KMS-11 (cell line): Measurements from ENCODE around the gene HLA-DPB1.
"Not testable (repeated sequence)": the region's sequence is repeated elsewhere in the genome, so short reads cannot be mapped to it uniquely, and the experiment has no call there.

Experiments
- H2AFZ ChIP-seq: fragments of 200-600 bp; sonication (generic); 2 replicates; pipeline ENCODE4 v1.6.1; 2016; ENCODE audit warnings: antibody characterized with exemption, mixed run types, low read depth
- H3K27ac ChIP-seq: fragments of 200-600 bp; sonication (generic); 2 replicates; pipeline ENCODE4 v1.6.1; 2016; ENCODE audit warnings: mild to moderate bottlenecking, mixed run types
- H3K27me3 ChIP-seq: fragments of 200-600 bp; sonication (generic); 2 replicates; pipeline ENCODE4 v1.6.1; 2017; ENCODE audit warnings: mild to moderate bottlenecking, low read depth, mixed run types, moderate library complexity; ENCODE audit not compliant: insufficient read depth
- H3K36me3 ChIP-seq: fragments of 200-600 bp; sonication (generic); 2 replicates; pipeline ENCODE4 v1.6.1; 2017; ENCODE audit warnings: mild to moderate bottlenecking, mixed run types; ENCODE audit not compliant: insufficient read depth
- H3K4me1 ChIP-seq: fragments of 200-600 bp; sonication (generic); 2 replicates; pipeline ENCODE4 v1.6.1; 2016; ENCODE audit warnings: mild to moderate bottlenecking, low read depth, mixed run types; ENCODE audit not compliant: poor library complexity, severe bottlenecking
- H3K4me2 ChIP-seq: fragments of 200-600 bp; sonication (generic); 2 replicates; pipeline ENCODE4 v1.7.0; 2016; ENCODE audit warnings: mild to moderate bottlenecking, mixed run types
- H3K4me3 ChIP-seq: fragments of 200-600 bp; sonication (generic); IDR thresholded peaks from 2 replicates; pipeline ENCODE4 v1.6.1; 2017; ENCODE audit warnings: low read depth, low read length, mixed read lengths; ENCODE audit not compliant: insufficient read depth
- H3K79me2 ChIP-seq: fragments of 200-600 bp; sonication (generic); 2 replicates; pipeline ENCODE4 v1.6.1; 2016; ENCODE audit warnings: low read depth, mixed run types; ENCODE audit not compliant: insufficient read depth
- H3K9ac ChIP-seq: fragments of 200-600 bp; sonication (generic); 2 replicates; pipeline ENCODE4 v1.6.1; 2016; ENCODE audit warnings: mild to moderate bottlenecking, mixed run types
- H4K20me1 ChIP-seq: fragments of 200-600 bp; sonication (generic); 2 replicates; pipeline ENCODE4 v1.6.1; 2016; ENCODE audit warnings: mild to moderate bottlenecking, mixed run types; ENCODE audit not compliant: insufficient read depth
- TF ChIP-seq, protein P1 (sequence below): fragments of 200-600 bp; sonication (generic); conservative IDR thresholded peaks from 2 replicates; pipeline ENCODE4 v1.6.1; 2017; ENCODE audit warnings: low read depth, mild to moderate bottlenecking, antibody characterized with exemption, low read length, moderate library complexity, mixed read lengths

Gene HLA-DPB1

GRCh38 chr6:33095681-33096080 is 19.9 kb downstream of the HLA-DPB1 start:
- TF ChIP-seq, protein P1, sequence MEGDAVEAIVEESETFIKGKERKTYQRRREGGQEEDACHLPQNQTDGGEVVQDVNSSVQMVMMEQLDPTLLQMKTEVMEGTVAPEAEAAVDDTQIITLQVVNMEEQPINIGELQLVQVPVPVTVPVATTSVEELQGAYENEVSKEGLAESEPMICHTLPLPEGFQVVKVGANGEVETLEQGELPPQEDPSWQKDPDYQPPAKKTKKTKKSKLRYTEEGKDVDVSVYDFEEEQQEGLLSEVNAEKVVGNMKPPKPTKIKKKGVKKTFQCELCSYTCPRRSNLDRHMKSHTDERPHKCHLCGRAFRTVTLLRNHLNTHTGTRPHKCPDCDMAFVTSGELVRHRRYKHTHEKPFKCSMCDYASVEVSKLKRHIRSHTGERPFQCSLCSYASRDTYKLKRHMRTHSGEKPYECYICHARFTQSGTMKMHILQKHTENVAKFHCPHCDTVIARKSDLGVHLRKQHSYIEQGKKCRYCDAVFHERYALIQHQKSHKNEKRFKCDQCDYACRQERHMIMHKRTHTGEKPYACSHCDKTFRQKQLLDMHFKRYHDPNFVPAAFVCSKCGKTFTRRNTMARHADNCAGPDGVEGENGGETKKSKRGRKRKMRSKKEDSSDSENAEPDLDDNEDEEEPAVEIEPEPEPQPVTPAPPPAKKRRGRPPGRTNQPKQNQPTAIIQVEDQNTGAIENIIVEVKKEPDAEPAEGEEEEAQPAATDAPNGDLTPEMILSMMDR, result no peak
- H3K4me2 ChIP-seq, result no peak overlapping the region
- H3K79me2 ChIP-seq, result no peaks in the 10 kb centered on the region
- H3K9ac ChIP-seq, result no peak overlapping the region
- H4K20me1 ChIP-seq, result no peaks in the 10 kb centered on the region
- no peaks in the 10 kb centered on the region for H3K27me3 ChIP-seq
- no peak overlapping the region for H3K27ac ChIP-seq
- no peaks in the 10 kb centered on the region for H3K36me3 ChIP-seq
- no peak overlapping the region for H2AFZ ChIP-seq
- H3K4me3 ChIP-seq, result no peak overlapping the region
- no peaks in the 10 kb centered on the region for H3K4me1 ChIP-seq

- not testable (repeated sequence) for H3K27me3 ChIP-seq, H2AFZ ChIP-seq, H3K4me3 ChIP-seq, H3K36me3 ChIP-seq, H3K79me2 ChIP-seq, H4K20me1 ChIP-seq, H3K9ac ChIP-seq, H3K4me1 ChIP-seq, H3K4me2 ChIP-seq, H3K27ac ChIP-seq
Observed at GRCh38 chr6:33101121-33101737, 25.4 kb downstream of the HLA-DPB1 start.

- no peak overlapping the region for H2AFZ ChIP-seq
- H3K4me2 ChIP-seq, result no peak overlapping the region
- H3K4me1 ChIP-seq, result no peaks in the 10 kb centered on the region
- no peaks in the 10 kb centered on the region for H4K20me1 ChIP-seq
- no peaks in the 10 kb centered on the region for H3K27me3 ChIP-seq
- no peak overlapping the region for H3K9ac ChIP-seq
- H3K4me3 ChIP-seq, result no peak overlapping the region
- H3K27ac ChIP-seq, result no peak overlapping the region
- TF ChIP-seq, protein P1, result no peak
- no peaks in the 10 kb centered on the region for H3K79me2 ChIP-seq
- H3K36me3 ChIP-seq, result no peaks in the 10 kb centered on the region
Observed at GRCh38 chr6:33103776-33104175, 28.0 kb downstream of the HLA-DPB1 start.

DNA sequence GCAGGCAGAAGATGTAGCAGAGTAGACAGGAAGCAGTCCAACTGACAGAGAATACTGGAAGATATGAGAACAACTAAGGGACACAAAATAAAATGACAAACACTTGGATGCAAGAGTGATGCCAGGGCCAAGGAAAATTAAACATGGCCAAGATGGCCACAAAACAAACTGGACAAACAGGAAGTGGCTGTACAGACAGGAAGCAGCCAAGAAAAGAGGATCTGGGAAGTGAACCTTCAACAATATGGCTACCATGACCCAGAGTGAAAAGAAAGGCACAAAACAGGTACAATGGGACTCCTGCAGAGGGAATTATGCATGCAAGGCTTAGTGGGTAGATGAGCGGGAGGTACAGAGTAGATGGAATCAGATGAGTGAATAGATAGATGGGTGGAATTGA is 29.1 kb downstream of the HLA-DPB1 start:
- Histone ChIP-seq H3K27me3 (no peaks in the 10 kb centered on the region), H3K27ac (no peak overlapping the region), H3K36me3 (no peaks in the 10 kb centered on the region), H4K20me1 (no peaks in the 10 kb centered on the region), H3K4me2 (no peak overlapping the region), H2AFZ (no peak overlapping the region), H3K4me1 (no peaks in the 10 kb centered on the region), H3K79me2 (no peaks in the 10 kb centered on the region), H3K4me3 (no peak overlapping the region), H3K9ac (no peak overlapping the region)
- TF ChIP-seq, protein P1, result no peak

- Histone ChIP-seq H3K27ac (no peak overlapping the region), H3K9ac (no peak overlapping the region), H3K4me3 (no peak overlapping the region), H3K79me2 (no peaks in the 10 kb centered on the region), H3K36me3 (no peaks in the 10 kb centered on the region), H3K4me1 (no peaks in the 10 kb centered on the region), H3K4me2 (no peak overlapping the region), H2AFZ (no peak overlapping the region), H3K27me3 (no peaks in the 10 kb centered on the region), H4K20me1 (no peaks in the 10 kb centered on the region)
- TF ChIP-seq, protein P1, result no peak
Observed at GRCh38 chr6:33105386-33105785, 29.6 kb downstream of the HLA-DPB1 start.
